IMR-90 (cell line): ENCODE results near the gene NCOA3. TPM values are rescaled to one million over a fixed set of nuclear protein-coding genes. Genes with fewer than 3 reads are reported as not detected.

ENCODE experiments used
- ATAC-seq: fragments of 200-7000 bp; cut with Tn5 transposase; 2 replicates; pipeline ENCODE4 v1.9.1; 2020; ENCODE audit warnings: low read depth, mild to moderate bottlenecking, moderate library complexity
- BruUV-seq: library from RNA; stranded (reverse); fragments of 400-500 nt; replicated peaks from 2 replicates; lab custom pipeline; 2021; lab: Mats Ljungman, UMichigan
- CTCF ChIA-PET: fragments of 300-600 bp; formaldehyde crosslinking; extraction: SDS; loops from one replicate; lab custom pipeline; 2021; ENCODE audit warnings: antibody characterized with exemption; lab: Yijun Ruan, JAX
- POLR2A ChIA-PET: fragments of 300-600 bp; sonication (Branson Sonifier 250); formaldehyde crosslinking; loops from one replicate; lab custom pipeline; 2022; ENCODE audit warnings: antibody characterized with exemption; ENCODE audit not compliant: unreplicated experiment; lab: Charles Lee
- DNase-seq: peaks from one replicate; pipeline ENCODE4 v3.0.0; 2013
- H2AFZ ChIP-seq: replicated peaks from 2 replicates; pipeline ENCODE3; 2013; ENCODE audit warnings: low read length, mild to moderate bottlenecking; ENCODE audit not compliant: poor library complexity
- H2AK5ac ChIP-seq: 2 replicates; pipeline ENCODE4 v1.6.1; 2013; ENCODE audit warnings: low read depth, low read length, inconsistent platforms
- H2AK9ac ChIP-seq: replicated peaks from 2 replicates; pipeline ENCODE3; 2013; ENCODE audit warnings: mild to moderate bottlenecking, low read depth, low read length, moderate library complexity; ENCODE audit not compliant: poor library complexity
- H2BK120ac ChIP-seq: 2 replicates; pipeline ENCODE4 v1.6.1; 2013; ENCODE audit warnings: low read depth, low read length, inconsistent platforms
- H2BK15ac ChIP-seq: 3 replicates; pipeline ENCODE4 v1.6.1; 2013; ENCODE audit warnings: low read depth, low read length, inconsistent platforms
- H2BK20ac ChIP-seq: 2 replicates; pipeline ENCODE4 v1.6.1; 2013; ENCODE audit warnings: low read depth, mild to moderate bottlenecking, inconsistent platforms, low read length, moderate library complexity
- H2BK5ac ChIP-seq: 2 replicates; pipeline ENCODE4 v1.6.1; 2013; ENCODE audit warnings: mild to moderate bottlenecking, low read depth, low read length, inconsistent platforms; ENCODE audit not compliant: poor library complexity, severe bottlenecking
- H3K14ac ChIP-seq: replicated peaks from 2 replicates; pipeline ENCODE4 v1.6.1; 2013; ENCODE audit warnings: low read depth, low read length, inconsistent platforms
- H3K18ac ChIP-seq: 2 replicates; pipeline ENCODE4 v1.6.1; 2013; ENCODE audit warnings: low read depth, low read length, control low read depth
- H3K23ac ChIP-seq: 2 replicates; pipeline ENCODE4 v1.6.1; 2013; ENCODE audit warnings: low read depth, low read length, inconsistent platforms
- H3K27ac ChIP-seq: 2 replicates; pipeline ENCODE4 v1.5.1; 2013; ENCODE audit warnings: mild to moderate bottlenecking, control low read depth, low read length; ENCODE audit not compliant: insufficient read depth
- H3K27me3 ChIP-seq: 2 replicates; pipeline ENCODE4 v1.6.1; 2013; ENCODE audit warnings: low read length; ENCODE audit not compliant: control insufficient read depth, insufficient read depth
- H3K36me3 ChIP-seq: 2 replicates; pipeline ENCODE4 v1.6.1; 2013; ENCODE audit warnings: low read length, mixed read lengths; ENCODE audit not compliant: control insufficient read depth, insufficient read depth
- H3K4ac ChIP-seq: 2 replicates; pipeline ENCODE4 v1.6.1; 2013; ENCODE audit warnings: low read depth, low read length, inconsistent platforms
- H3K4me1 ChIP-seq: 2 replicates; pipeline ENCODE4 v1.6.1; 2013; ENCODE audit warnings: low read length, mixed read lengths; ENCODE audit not compliant: control insufficient read depth, insufficient read depth
- H3K4me2 ChIP-seq: 2 replicates; pipeline ENCODE4 v1.6.1; 2013; ENCODE audit warnings: low read depth, mild to moderate bottlenecking, control low read depth, low read length, moderate library complexity
- H3K4me3 ChIP-seq: 2 replicates; pipeline ENCODE4 v1.5.1; 2013; ENCODE audit warnings: low read depth, mild to moderate bottlenecking, control low read depth, low read length, moderate library complexity; ENCODE audit not compliant: insufficient read depth
- H3K56ac ChIP-seq: 2 replicates; pipeline ENCODE4 v1.6.1; 2013; ENCODE audit warnings: low read length, inconsistent platforms; ENCODE audit not compliant: insufficient read depth; ENCODE audit errors: extremely low read depth
- H3K79me1 ChIP-seq, 2 experiments: 2 replicates each; pipeline ENCODE4 v1.6.1; 2013; ENCODE audit warnings: low read length in 2 of 2, inconsistent platforms in 1 of 2, low read depth in 1 of 2
- H3K9ac ChIP-seq: 2 replicates; pipeline ENCODE4 v1.6.1; 2013; ENCODE audit warnings: low read depth, low read length, control low read depth
- H3K9me1 ChIP-seq: 2 replicates; pipeline ENCODE4 v1.6.1; 2013; ENCODE audit warnings: low read length, inconsistent platforms; ENCODE audit not compliant: insufficient read depth
- H3K9me3 ChIP-seq: 2 replicates; pipeline ENCODE4 v1.6.1; 2013; ENCODE audit warnings: low read length; ENCODE audit not compliant: control insufficient read depth, insufficient read depth
- H4K20me1 ChIP-seq: 2 replicates; pipeline ENCODE4 v1.6.1; 2013; ENCODE audit warnings: low read length, inconsistent platforms; ENCODE audit not compliant: insufficient read depth
- H4K5ac ChIP-seq: 2 replicates; pipeline ENCODE4 v1.6.1; 2013; ENCODE audit warnings: mild to moderate bottlenecking, low read depth, low read length, control low read depth
- H4K8ac ChIP-seq, 2 experiments: 2 replicates each; pipeline ENCODE4 v1.6.1; 2013; ENCODE audit warnings: low read depth in 2 of 2, low read length in 2 of 2, control low read depth in 1 of 2, inconsistent platforms in 1 of 2
- H4K91ac ChIP-seq: 2 replicates; pipeline ENCODE4 v1.6.1; 2013; ENCODE audit warnings: low read depth, low read length, inconsistent platforms; ENCODE audit not compliant: insufficient read depth
- CEBPB ChIP-seq: IDR thresholded peaks from 2 replicates; pipeline ENCODE4 v1.6.1; 2012; ENCODE audit warnings: low read depth, low read length, improper control_type of control experiment
- MXI1 ChIP-seq: IDR thresholded peaks from 2 replicates; pipeline ENCODE4 v1.6.1; 2012; ENCODE audit warnings: low read depth, mild to moderate bottlenecking, low read length, moderate library complexity, borderline replicate concordance
- RAD21 ChIP-seq: IDR thresholded peaks from 2 replicates; pipeline ENCODE4 v1.6.1; 2012; ENCODE audit warnings: low read length, improper control_type of control experiment
- WGBS, 2 experiments: methylation state at CpG; one replicate each; pipeline versions ENCODE4 v1.1.5 to v1.1.7; 2013; ENCODE audit warnings: missing lambda C conversion rate in 2 of 2; ENCODE audit not compliant: insufficient read length in 1 of 2; ENCODE audit errors: extremely low coverage in 2 of 2; 5-methylcytosine and 5-hydroxymethylcytosine counted together
- dilution Hi-C: fragments of 300-500 bp; cut with HindIII; formaldehyde crosslinking; loops from one replicate; pipeline ENCODE4 v1.14.3; 2018; ENCODE audit warnings: low sequenced_read_pairs; ENCODE audit not compliant: unreplicated experiment
- in situ Hi-C: fragments of 300-500 bp; cut with MboI; formaldehyde crosslinking; loops from 3 replicates; pipeline ENCODE4 v1.14.3; 2019; ENCODE audit warnings: low sequenced_read_pairs, inconsistent platforms, mixed read lengths
- intact Hi-C: fragments of 100-400 bp; cut with micrococcal nuclease; formaldehyde crosslinking; loops from 2 replicates; pipeline ENCODE4 v1.10.0; 2022
- polyA plus RNA-seq, 3 experiments: library from polyadenylated mRNA; depleted of rRNA; stranded (reverse); fragments of >200 nt; gene quantifications; 2 replicates each; pipeline ENCODE4 v1.2.3, GENCODE V29; 2012; ENCODE audit warnings: low replicate concordance in 1 of 3
- total RNA-seq: library from RNA; depleted of rRNA; stranded (reverse); fragments of >200 nt; gene quantifications from 2 replicates; pipeline ENCODE4 v1.2.3, GENCODE V29; 2012

Gene NCOA3
- total and polyA plus RNA-seq, 2 of the 4 experiments (the other 2 are of a cell fraction) = 8.8 to 29.0 TPM

DNA sequence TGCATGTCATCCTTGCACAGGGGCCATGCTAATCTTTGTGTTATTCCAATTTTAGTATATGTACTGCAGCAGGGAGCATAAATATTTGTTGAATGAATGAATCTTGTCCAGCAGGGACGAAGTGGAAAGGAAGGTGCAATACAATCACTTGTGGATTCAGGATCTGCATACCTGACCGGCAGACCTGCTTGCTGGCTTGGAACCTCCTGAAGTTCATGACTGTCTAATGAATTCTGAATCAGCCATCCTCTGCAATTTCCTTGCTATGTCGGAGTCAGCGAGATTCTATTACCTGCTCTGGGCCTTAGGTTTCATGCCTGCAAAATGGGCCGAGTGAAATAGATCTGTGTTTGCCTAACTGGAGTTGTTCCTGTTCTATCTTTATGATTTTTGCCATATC, 17.4 kb upstream of the NCOA3 start:
- no peak overlapping the region for H2AFZ ChIP-seq
- no peak overlapping the region for H3K14ac ChIP-seq
- in situ Hi-C loops = no loop called here
- no peak overlapping the region for H3K4me2 ChIP-seq
- 80% methylated on average over 1 of the region's 5 CpGs; no CpG with 5 or more reads in 1 of the 2 experiments for WGBS, 2 experiments
- H3K4ac ChIP-seq = no peak overlapping the region
- intact Hi-C loops = no loop called here
- H3K9me1 ChIP-seq = no peaks in the 10 kb centered on the region
- H3K4me1 ChIP-seq = no peaks in the 10 kb centered on the region
- no peak overlapping the region for H2AK9ac ChIP-seq
- H2BK15ac ChIP-seq = no peak overlapping the region
- H4K91ac ChIP-seq = no peak overlapping the region
- H3K18ac ChIP-seq = no peak overlapping the region
- no peak overlapping the region for H3K27ac ChIP-seq
- no peaks in the 10 kb centered on the region for H4K20me1 ChIP-seq
- ChIA-PET CTCF (no interaction called here), POLR2A (no interaction called here)
- no peaks in the 10 kb centered on the region for H3K36me3 ChIP-seq
- no TSS peak for BruUV-seq
- dilution Hi-C loops = no loop called here
- H2BK20ac ChIP-seq = no peak overlapping the region
- no peak overlapping the region for H2BK5ac ChIP-seq
- no peak overlapping the region for H4K5ac ChIP-seq
- ATAC-seq = no peak
- H3K79me1 ChIP-seq = no peaks in the 10 kb centered on the region
- H4K8ac ChIP-seq = no peak overlapping the region
- no peak overlapping the region for H2BK120ac ChIP-seq
- no peak for DNase-seq
- H3K9ac ChIP-seq = no peak overlapping the region
- H3K9me3 ChIP-seq = no peaks in the 10 kb centered on the region
- TF ChIP-seq MXI1 (no peak), CEBPB (no peak), RAD21 (no peak)
- no peak overlapping the region for H3K23ac ChIP-seq
- H3K56ac ChIP-seq = no peak overlapping the region
- H3K4me3 ChIP-seq = no peak overlapping the region
- no peak overlapping the region for H2AK5ac ChIP-seq
- peaks cover 4% of the 10 kb centered on the region for H3K27me3 ChIP-seq
